ENCODE results near the gene TAS2R39.

TAS2R39 gene

DNA sequence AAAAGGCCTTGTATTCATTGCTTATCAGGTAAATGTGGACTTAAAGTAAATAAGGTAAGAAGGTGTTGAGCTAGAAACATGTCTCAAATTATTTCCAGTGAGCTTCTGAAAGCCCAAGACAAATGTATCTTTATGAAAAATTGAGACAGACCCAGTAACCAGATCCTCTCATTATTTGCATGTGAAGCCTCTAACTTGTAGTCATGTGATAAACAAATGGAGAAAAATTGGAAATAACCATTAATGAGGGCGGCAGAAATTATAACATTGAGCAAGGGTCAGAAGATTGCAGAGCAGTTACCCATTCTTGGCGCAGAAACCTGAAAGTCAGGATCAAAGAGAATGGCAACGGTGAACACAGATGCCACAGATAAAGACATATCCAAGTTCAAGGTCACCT, 38.5 kb downstream of the TAS2R39 start, which contains the start of gene TAS2R40:
Gene TAS2R40 (plus strand): TSS at position 301 of the 400 bp plus-strand sequence. CDS start 42 bp downstream, at position 343.
- Histone ChIP-seq H2AFZ (ENCODE audit: low read depth, low read length, severe bottlenecking) (no peak within 1 kb of the TSS), H3K9ac (ENCODE audit: low read length) (no peak within 1 kb of the TSS), H3K9me3 (ENCODE audit: insufficient read depth, low read length) (no peaks in the 10 kb centered on the region), H3K9me2 (replicated peaks; ENCODE audit: insufficient read depth, low read length) (no peaks in the 10 kb centered on the region), H3K4me3 (ENCODE audit: insufficient read depth, low read length, poor library complexity, severe bottlenecking) (no peak within 1 kb of the TSS), H3K4me2 (ENCODE audit: low read depth, low read length, poor library complexity, severe bottlenecking) (no peak within 1 kb of the TSS), H3F3A (ENCODE audit: insufficient read depth) (no peaks in the 10 kb centered on the region), H3K27ac (ENCODE audit: low read depth, low read length) (no peak within 1 kb of the TSS), H4K20me1 (ENCODE audit: low read depth, low read length) (no peaks in the 10 kb centered on the region), H3K36me3 (ENCODE audit: low read length) (no peaks in the 10 kb centered on the region), H3K79me2 (ENCODE audit: insufficient read depth, low read length) (no peaks in the 10 kb centered on the region), H3K27me3 (ENCODE audit: low read length) (0 out of 2 replicates have a peak, but pooled peaks cover 4% of the 10 kb centered on the region)
- TF ChIP-seq, protein P1, sequence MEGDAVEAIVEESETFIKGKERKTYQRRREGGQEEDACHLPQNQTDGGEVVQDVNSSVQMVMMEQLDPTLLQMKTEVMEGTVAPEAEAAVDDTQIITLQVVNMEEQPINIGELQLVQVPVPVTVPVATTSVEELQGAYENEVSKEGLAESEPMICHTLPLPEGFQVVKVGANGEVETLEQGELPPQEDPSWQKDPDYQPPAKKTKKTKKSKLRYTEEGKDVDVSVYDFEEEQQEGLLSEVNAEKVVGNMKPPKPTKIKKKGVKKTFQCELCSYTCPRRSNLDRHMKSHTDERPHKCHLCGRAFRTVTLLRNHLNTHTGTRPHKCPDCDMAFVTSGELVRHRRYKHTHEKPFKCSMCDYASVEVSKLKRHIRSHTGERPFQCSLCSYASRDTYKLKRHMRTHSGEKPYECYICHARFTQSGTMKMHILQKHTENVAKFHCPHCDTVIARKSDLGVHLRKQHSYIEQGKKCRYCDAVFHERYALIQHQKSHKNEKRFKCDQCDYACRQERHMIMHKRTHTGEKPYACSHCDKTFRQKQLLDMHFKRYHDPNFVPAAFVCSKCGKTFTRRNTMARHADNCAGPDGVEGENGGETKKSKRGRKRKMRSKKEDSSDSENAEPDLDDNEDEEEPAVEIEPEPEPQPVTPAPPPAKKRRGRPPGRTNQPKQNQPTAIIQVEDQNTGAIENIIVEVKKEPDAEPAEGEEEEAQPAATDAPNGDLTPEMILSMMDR (IDR thresholded peaks at IDR 0.05; ENCODE audit: insufficient read depth, low read length, poor library complexity, severe bottlenecking), result no peak
- TF ChIP-seq EZH2phosphoT487 (conservative IDR thresholded peaks at IDR 0.05; ENCODE audit: low read length), result no peak

DNA sequence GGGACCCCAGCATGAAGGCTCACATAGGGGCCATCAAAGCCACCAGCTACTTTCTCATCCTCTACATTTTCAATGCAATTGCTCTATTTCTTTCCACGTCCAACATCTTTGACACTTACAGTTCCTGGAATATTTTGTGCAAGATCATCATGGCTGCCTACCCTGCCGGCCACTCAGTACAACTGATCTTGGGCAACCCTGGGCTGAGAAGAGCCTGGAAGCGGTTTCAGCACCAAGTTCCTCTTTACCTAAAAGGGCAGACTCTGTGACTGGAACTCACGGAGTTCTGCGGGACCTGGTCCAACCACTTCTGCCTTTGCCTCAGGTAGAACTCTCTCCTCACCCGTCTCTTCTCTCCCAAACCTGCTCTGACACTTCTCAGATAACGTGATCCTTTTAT, 39.6 kb downstream of the TAS2R39 start:
- Histone ChIP-seq H3K27ac (ENCODE audit: low read depth, low read length) (no peak overlapping the region), H3K9me2 (replicated peaks; ENCODE audit: insufficient read depth, low read length) (no peaks in the 10 kb centered on the region), H3K36me3 (ENCODE audit: low read length) (no peaks in the 10 kb centered on the region), H3K4me2 (ENCODE audit: low read depth, low read length, poor library complexity, severe bottlenecking) (no peak overlapping the region), H2AFZ (ENCODE audit: low read depth, low read length, severe bottlenecking) (no peak overlapping the region), H3K4me3 (ENCODE audit: insufficient read depth, low read length, poor library complexity, severe bottlenecking) (no peak overlapping the region), H3K9ac (ENCODE audit: low read length) (no peak overlapping the region), H4K20me1 (ENCODE audit: low read depth, low read length) (no peaks in the 10 kb centered on the region), H3F3A (ENCODE audit: insufficient read depth) (no peaks in the 10 kb centered on the region), H3K9me3 (ENCODE audit: insufficient read depth, low read length) (no peaks in the 10 kb centered on the region), H3K27me3 (ENCODE audit: low read length) (0 out of 2 replicates have a peak, but pooled peaks cover 4% of the 10 kb centered on the region), H3K79me2 (ENCODE audit: insufficient read depth, low read length) (no peaks in the 10 kb centered on the region)
- TF ChIP-seq EZH2phosphoT487 (conservative IDR thresholded peaks at IDR 0.05; ENCODE audit: low read length), result no peak
- TF ChIP-seq, protein P1 (IDR thresholded peaks at IDR 0.05; ENCODE audit: insufficient read depth, low read length, poor library complexity, severe bottlenecking), result no peak

DNA sequence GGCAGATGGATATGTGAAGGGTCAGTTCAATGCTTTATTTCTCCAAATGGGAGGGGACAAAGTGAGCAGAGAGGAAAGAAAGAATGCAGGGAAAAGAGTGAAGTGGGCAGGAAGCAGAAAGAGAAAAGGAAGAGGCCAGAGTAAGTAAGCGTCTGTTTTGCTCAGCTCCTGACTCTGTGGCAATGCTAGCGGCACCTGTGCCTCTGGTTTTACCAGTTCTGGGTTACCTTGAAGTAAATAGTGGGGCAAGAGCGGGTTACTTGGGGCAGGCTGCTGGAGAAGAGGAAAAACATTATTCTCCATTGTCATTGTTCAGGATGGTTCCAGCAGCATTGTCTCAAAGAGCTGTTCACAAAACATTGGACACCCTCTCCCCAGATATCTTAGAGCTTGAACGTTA, 40.6 kb downstream of the TAS2R39 start:
- Histone ChIP-seq H3K9me3 (ENCODE audit: insufficient read depth, low read length) (no peaks in the 10 kb centered on the region), H3K4me2 (ENCODE audit: low read depth, low read length, poor library complexity, severe bottlenecking) (no peak overlapping the region), H3K79me2 (ENCODE audit: insufficient read depth, low read length) (no peaks in the 10 kb centered on the region), H3K36me3 (ENCODE audit: low read length) (no peaks in the 10 kb centered on the region), H3F3A (ENCODE audit: insufficient read depth) (no peaks in the 10 kb centered on the region), H3K27me3 (ENCODE audit: low read length) (0 out of 2 replicates have a peak, but pooled peaks cover 4% of the 10 kb centered on the region), H3K4me3 (ENCODE audit: insufficient read depth, low read length, poor library complexity, severe bottlenecking) (no peak overlapping the region), H2AFZ (ENCODE audit: low read depth, low read length, severe bottlenecking) (no peak overlapping the region), H3K9me2 (replicated peaks; ENCODE audit: insufficient read depth, low read length) (no peaks in the 10 kb centered on the region), H4K20me1 (ENCODE audit: low read depth, low read length) (no peaks in the 10 kb centered on the region), H3K9ac (ENCODE audit: low read length) (no peak overlapping the region), H3K27ac (ENCODE audit: low read depth, low read length) (no peak overlapping the region)
- TF ChIP-seq, protein P1 (IDR thresholded peaks at IDR 0.05; ENCODE audit: insufficient read depth, low read length, poor library complexity, severe bottlenecking), result no peak
